NCI-H748 (cell line): ENCODE measurements around the gene AQP12B.

Source experiments
- DNase-seq: peaks from one replicate; lab custom pipeline; 2025; ENCODE audit not compliant: unreplicated experiment; lab: John Stamatoyannopoulos, UW

AQP12B gene

GRCh38 chr2:240649331-240649730, 33.4 kb downstream of the AQP12B start:
- DNase-seq = no peak

- no peak for DNase-seq
Observed at GRCh38 chr2:240648650-240649275, 33.9 kb downstream of the AQP12B start.

- DNase-seq = no peak
Observed at GRCh38 chr2:240648155-240648649, 34.5 kb downstream of the AQP12B start.

GRCh38 chr2:240647503-240648154, 35.1 kb downstream of the AQP12B start:
- peak; percentile 9 for DNase-seq

GRCh38 chr2:240646900-240647502, 35.7 kb downstream of the AQP12B start:
- no peak for DNase-seq

- no peak for DNase-seq
Observed at GRCh38 chr2:240646176-240646899, 36.3 kb downstream of the AQP12B start.

- DNase-seq = no peak
Observed at GRCh38 chr2:240645801-240646175, 36.9 kb downstream of the AQP12B start.

GRCh38 chr2:240645346-240645745, 37.3 kb downstream of the AQP12B start:
- DNase-seq = no peak

- no peak for DNase-seq
Observed at GRCh38 chr2:240644859-240645301, 37.8 kb downstream of the AQP12B start.

- no peak for DNase-seq
Observed at GRCh38 chr2:240644171-240644651, 38.5 kb downstream of the AQP12B start.

- DNase-seq = no peak
Observed at GRCh38 chr2:240643811-240644150, 38.9 kb downstream of the AQP12B start.

GRCh38 chr2:240643093-240643810, 39.4 kb downstream of the AQP12B start:
- DNase-seq = no peak

- DNase-seq = no peak
Observed at GRCh38 chr2:240642806-240643092, 39.9 kb downstream of the AQP12B start.

GRCh38 chr2:240642061-240642805, 40.5 kb downstream of the AQP12B start:
- no peak for DNase-seq

GRCh38 chr2:240640939-240641338, 41.7 kb downstream of the AQP12B start:
- DNase-seq = peak; percentile 47

GRCh38 chr2:240639566-240639965, 43.1 kb downstream of the AQP12B start:
- DNase-seq = no peak

- DNase-seq = no peak
Observed at GRCh38 chr2:240638512-240639160, 44.0 kb downstream of the AQP12B start.

- DNase-seq = no peak
Observed at GRCh38 chr2:240637901-240638345, 44.8 kb downstream of the AQP12B start.

- DNase-seq = no peak
Observed at GRCh38 chr2:240637116-240637900, 45.4 kb downstream of the AQP12B start.
